Smooth muscle cell (in vitro differentiated cells): ENCODE data around the gene ATG2B. TPM values are rescaled to one million over a fixed set of nuclear protein-coding genes. Genes with fewer than 3 reads are reported as not detected.

Experiments used
- DNase-seq: peaks from one replicate; lab custom pipeline; 2025; ENCODE audit not compliant: unreplicated experiment; lab: John Stamatoyannopoulos, UW
- H2AFZ ChIP-seq: fragments of 200-600 bp; sonication (generic); 2 replicates; pipeline ENCODE4 v1.6.0; 2016; ENCODE audit warnings: antibody characterized with exemption, low read depth, mild to moderate bottlenecking
- H3F3A ChIP-seq: fragments of 200-600 bp; sonication (generic); 2 replicates; pipeline ENCODE4 v1.6.0; 2017; ENCODE audit warnings: antibody characterized with exemption, low read depth
- H3K27ac ChIP-seq: fragments of 200-600 bp; sonication (generic); 2 replicates; pipeline ENCODE4 v1.5.1; 2016; ENCODE audit warnings: low read depth, mild to moderate bottlenecking
- H3K27me3 ChIP-seq: fragments of 200-600 bp; sonication (generic); 2 replicates; pipeline ENCODE4 v1.6.1; 2016; ENCODE audit warnings: low read depth, mild to moderate bottlenecking
- H3K36me3 ChIP-seq: fragments of 200-600 bp; sonication (generic); 2 replicates; pipeline ENCODE4 v1.5.1; 2016; ENCODE audit warnings: low read depth
- H3K4me1 ChIP-seq: fragments of 200-600 bp; sonication (generic); 2 replicates; pipeline ENCODE4 v1.5.1; 2016; ENCODE audit warnings: low read depth
- H3K4me2 ChIP-seq: fragments of 200-600 bp; sonication (generic); 2 replicates; pipeline ENCODE4 v1.6.0; 2016; ENCODE audit warnings: mild to moderate bottlenecking
- H3K4me3 ChIP-seq: fragments of 200-600 bp; sonication (generic); 2 replicates; pipeline ENCODE4 v1.5.1; 2016; ENCODE audit warnings: mild to moderate bottlenecking
- H3K79me2 ChIP-seq: fragments of 200-600 bp; sonication (generic); 2 replicates; pipeline ENCODE4 v1.6.0; 2016; ENCODE audit warnings: low read depth, mild to moderate bottlenecking
- H3K9ac ChIP-seq: fragments of 200-600 bp; sonication (generic); 2 replicates; pipeline ENCODE4 v1.6.0; 2016; ENCODE audit warnings: low read depth
- H3K9me3 ChIP-seq: fragments of 200-600 bp; sonication (generic); replicated peaks from 2 replicates; pipeline ENCODE4 v1.5.1; 2016; ENCODE audit warnings: low read depth
- H4K20me1 ChIP-seq: fragments of 200-600 bp; sonication (generic); 2 replicates; pipeline ENCODE4 v1.6.0; 2016; ENCODE audit warnings: low read depth
- CTCF ChIP-seq: fragments of 200-600 bp; sonication (generic); IDR thresholded peaks from 2 replicates; pipeline ENCODE4 v1.5.1; 2017; ENCODE audit warnings: borderline replicate concordance, mild to moderate bottlenecking, antibody characterized with exemption; ENCODE audit not compliant: insufficient read depth, poor library complexity, severe bottlenecking
- WGBS: methylation state at CpG from one replicate; pipeline ENCODE4 v1.1.7; 2016; ENCODE audit warnings: low lambda C conversion rate; 5-methylcytosine and 5-hydroxymethylcytosine counted together
- polyA plus RNA-seq: library from polyadenylated mRNA; unstranded; fragments of >200 nt; fragmentation: Nextera tagmentation; extraction: Ambion mirVana; gene quantifications from 2 replicates; pipeline ENCODE4 v1.2.1, GENCODE V29; 2016
- total RNA-seq: library from RNA; depleted of rRNA; stranded (reverse); fragments of >200 nt; gene quantifications from 2 replicates; pipeline ENCODE4 v1.2.3, GENCODE V29; 2014

ATG2B gene
- total and polyA plus RNA-seq, 2 experiments from 2014 or later: 1.9 to 21.5 TPM

DNA sequence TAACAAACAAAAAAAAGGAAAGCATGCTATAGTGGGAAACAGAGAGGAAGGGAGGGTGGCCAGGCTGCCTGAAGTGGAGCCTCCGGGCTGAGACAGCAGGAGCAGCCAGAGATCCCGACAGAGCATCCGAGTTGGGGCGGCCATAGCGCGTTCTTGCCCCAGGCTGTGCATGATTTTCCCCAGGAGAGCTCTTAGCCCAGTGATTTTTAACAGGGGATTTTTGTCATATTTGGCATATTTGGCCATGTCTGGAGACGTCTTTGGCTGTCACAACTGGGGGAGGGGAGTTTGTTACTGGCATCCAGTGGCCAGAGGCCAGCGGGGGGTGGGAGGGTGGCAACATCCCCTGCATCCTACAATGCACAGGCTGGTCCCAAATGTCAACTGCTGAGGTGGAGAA is 83.6 kb downstream of the ATG2B start:
- Histone ChIP-seq H3K4me1 (peaks cover 20% of the 10 kb centered on the region), H3K4me3 (no peak overlapping the region), H3K4me2 (peak overlapping the region; percentile 42), H3K79me2 (no peaks in the 10 kb centered on the region), H3K36me3 (no peaks in the 10 kb centered on the region), H4K20me1 (no peaks in the 10 kb centered on the region), H3K9me3 (no peaks in the 10 kb centered on the region), H3K9ac (no peak overlapping the region), H3K27ac (peak overlapping the region; percentile 35), H3F3A (peaks cover 23% of the 10 kb centered on the region), H3K27me3 (no peaks in the 10 kb centered on the region), H2AFZ (no peak overlapping the region)
- TF ChIP-seq CTCF: no peak
- 61% methylated on average over 8 of the region's 8 CpGs for WGBS
- DNase-seq: no peak

- Histone ChIP-seq H2AFZ (no peak overlapping the region), H4K20me1 (no peaks in the 10 kb centered on the region), H3K27me3 (no peaks in the 10 kb centered on the region), H3F3A (peaks cover 25% of the 10 kb centered on the region), H3K27ac (no peak overlapping the region), H3K4me2 (no peak overlapping the region), H3K9me3 (no peaks in the 10 kb centered on the region), H3K4me3 (no peak overlapping the region), H3K4me1 (peaks cover 18% of the 10 kb centered on the region), H3K9ac (no peak overlapping the region), H3K36me3 (no peaks in the 10 kb centered on the region), H3K79me2 (no peaks in the 10 kb centered on the region)
- 91% methylated on average over 1 of the region's 1 CpG for whole genome bisulfite sequencing
- DNase-seq: no peak
- no peak for TF ChIP-seq CTCF
Observed at GRCh38 chr14:96277890-96278289, 85.3 kb downstream of the ATG2B start.

GRCh38 chr14:96275177-96276112 is 87.7 kb downstream of the ATG2B start:
- Histone ChIP-seq H3K9ac (peak overlapping the region; percentile 67), H3K4me2 (peak overlapping the region; percentile 76), H3F3A (peaks cover 31% of the 10 kb centered on the region), H3K4me3 (no peak overlapping the region), H3K27ac (peak overlapping the region; percentile 96), H3K79me2 (no peaks in the 10 kb centered on the region), H3K27me3 (no peaks in the 10 kb centered on the region), H4K20me1 (no peaks in the 10 kb centered on the region), H2AFZ (peak overlapping the region; percentile 12), H3K36me3 (no peaks in the 10 kb centered on the region), H3K4me1 (peaks cover 10% of the 10 kb centered on the region), H3K9me3 (no peaks in the 10 kb centered on the region)
- WGBS: 12% methylated on average over 17 of the region's 17 CpGs
- peak; percentile 98 for TF ChIP-seq CTCF
- DNase-seq: peak; percentile 76
